HEK293 (cell line): Measurements from ENCODE around the gene PRMT7.

Source experiments
- CTCF ChIA-PET: fragments of 350-600 bp; formaldehyde crosslinking; extraction: SDS; loops from one replicate; lab custom pipeline; 2021; ENCODE audit warnings: antibody characterized with exemption; lab: Yijun Ruan, JAX
- POLR2A ChIA-PET: fragments of 300-600 bp; formaldehyde crosslinking; extraction: SDS; loops from one replicate; lab custom pipeline; 2020; ENCODE audit warnings: antibody characterized with exemption, inconsistent platforms; lab: Yijun Ruan, JAX
- H3K27ac ChIP-seq: fragments of 200-500 bp; sonication (Bioruptor generic); 2 replicates; pipeline ENCODE4 v1.5.1; 2014; ENCODE audit warnings: low read depth, low read length, control low read depth, inconsistent platforms; ENCODE audit errors: extremely low read depth
- H3K36me3 ChIP-seq, 2 experiments: fragments of 200-500 bp in 1 of 2; sonication (Bioruptor generic) in 1 of 2; 1 replicate in 1 of 2; 2 replicates in 1 of 2; pipeline ENCODE4 v1.5.1; 2014 to 2017; ENCODE audit warnings: inconsistent platforms in 2 of 2, low read length in 2 of 2; ENCODE audit not compliant: control insufficient read depth in 2 of 2, insufficient read depth in 1 of 2
- H3K4me1 ChIP-seq: fragments of 200-500 bp; sonication (Bioruptor generic); 2 replicates; pipeline ENCODE4 v1.5.1; 2014; ENCODE audit warnings: mild to moderate bottlenecking, low read length, inconsistent platforms; ENCODE audit not compliant: control insufficient read depth, insufficient read depth
- H3K4me3 ChIP-seq: 2 replicates; pipeline ENCODE4 v1.5.1; 2011; ENCODE audit warnings: low read depth, mild to moderate bottlenecking, control low read depth, low read length, moderate library complexity
- H3K9me3 ChIP-seq: fragments of 200-500 bp; sonication (Bioruptor generic); 2 replicates; pipeline ENCODE4 v1.5.1; 2014; ENCODE audit warnings: low read depth, low read length, inconsistent platforms; ENCODE audit not compliant: control insufficient read depth, insufficient read depth
- BCL11B ChIP-seq: fragments of 450-650 bp; formaldehyde crosslinking; IDR thresholded peaks from 2 replicates; pipeline ENCODE4 v1.5.1; 2016; ENCODE audit warnings: low read depth, missing biosample characterization, missing genetic modification characterization
- GLI2 ChIP-seq: fragments of 450-650 bp; formaldehyde crosslinking; IDR thresholded peaks from 2 replicates; pipeline ENCODE4; 2017; ENCODE audit warnings: missing biosample characterization, missing genetic modification characterization, low read depth, borderline replicate concordance
- GLI4 ChIP-seq: fragments of 450-650 bp; formaldehyde crosslinking; IDR thresholded peaks from 2 replicates; pipeline ENCODE4 v1.5.1; 2016; ENCODE audit warnings: missing biosample characterization, missing genetic modification characterization
- GLIS2 ChIP-seq: fragments of 450-650 bp; formaldehyde crosslinking; IDR thresholded peaks from 2 replicates; pipeline ENCODE4 v1.5.1; 2016; ENCODE audit warnings: missing biosample characterization, missing genetic modification characterization
- HOXC10 ChIP-seq: sonication (generic); formaldehyde crosslinking; IDR thresholded peaks from 2 replicates; pipeline ENCODE4 v1.8.1; 2023; ENCODE audit warnings: mild to moderate bottlenecking, missing genetic modification reagents
- KLF9 ChIP-seq: fragments of 450-650 bp; formaldehyde crosslinking; IDR thresholded peaks from 2 replicates; pipeline ENCODE4 v1.5.1; 2016; ENCODE audit warnings: missing biosample characterization, missing genetic modification characterization, low read depth
- OVOL3 ChIP-seq: fragments of 450-650 bp; formaldehyde crosslinking; IDR thresholded peaks from 2 replicates; pipeline ENCODE4 v1.5.1; 2016; ENCODE audit warnings: missing biosample characterization, missing genetic modification characterization
- SALL2 ChIP-seq: fragments of 450-650 bp; formaldehyde crosslinking; IDR thresholded peaks from 2 replicates; pipeline ENCODE4 v1.5.0; 2017; ENCODE audit warnings: missing biosample characterization, mild to moderate bottlenecking, missing genetic modification characterization, borderline replicate concordance
- SP3 ChIP-seq: fragments of 450-650 bp; formaldehyde crosslinking; IDR thresholded peaks from 2 replicates; pipeline ENCODE4 v1.5.1; 2016; ENCODE audit warnings: missing biosample characterization, missing genetic modification characterization
- ZBTB1 ChIP-seq: fragments of 450-650 bp; formaldehyde crosslinking; IDR thresholded peaks from 2 replicates; pipeline ENCODE4 v1.5.1; 2016; ENCODE audit warnings: missing biosample characterization, missing genetic modification characterization
- ZBTB20 ChIP-seq: fragments of 450-650 bp; formaldehyde crosslinking; IDR thresholded peaks from 2 replicates; pipeline ENCODE4 v1.5.1; 2016; ENCODE audit warnings: missing biosample characterization, missing genetic modification characterization
- ZEB2 ChIP-seq: fragments of 450-650 bp; formaldehyde crosslinking; IDR thresholded peaks from 2 replicates; pipeline ENCODE4 v1.5.1; 2016; ENCODE audit warnings: missing biosample characterization, missing genetic modification characterization
- ZFP69B ChIP-seq: fragments of 450-650 bp; formaldehyde crosslinking; IDR thresholded peaks from 2 replicates; pipeline ENCODE4 v1.5.1; 2016; ENCODE audit warnings: missing biosample characterization, missing genetic modification characterization
- ZNF274 ChIP-seq, 2 experiments: fragments of 200-500 bp in 1 of 2; fragments of 450-650 bp in 1 of 2; sonication (Bioruptor generic) in 1 of 2; formaldehyde crosslinking in 1 of 2; IDR thresholded peaks; 2 replicates each; pipeline versions ENCODE4 v1.5.1 to v1.6.1; 2014 to 2016; ENCODE audit warnings: borderline replicate concordance in 1 of 2, inconsistent platforms in 1 of 2, low read length in 1 of 2, missing biosample characterization in 1 of 2, missing genetic modification characterization in 1 of 2
- ZNF404 ChIP-seq: fragments of 450-650 bp; formaldehyde crosslinking; IDR thresholded peaks from 2 replicates; pipeline ENCODE4 v1.5.1; 2017; ENCODE audit warnings: missing biosample characterization, missing genetic modification characterization
- ZNF423 ChIP-seq: fragments of 450-650 bp; formaldehyde crosslinking; IDR thresholded peaks from 2 replicates; pipeline ENCODE4 v1.5.1; 2016; ENCODE audit warnings: missing biosample characterization, missing genetic modification characterization
- ZNF544 ChIP-seq: fragments of 450-650 bp; formaldehyde crosslinking; IDR thresholded peaks from 2 replicates; pipeline ENCODE4 v1.5.0; 2017; ENCODE audit warnings: missing biosample characterization, missing genetic modification characterization
- ZNF555 ChIP-seq: fragments of 450-650 bp; formaldehyde crosslinking; conservative IDR thresholded peaks from 2 replicates; pipeline ENCODE4 v1.5.1; 2017; ENCODE audit warnings: missing biosample characterization, mild to moderate bottlenecking, missing genetic modification characterization, inconsistent platforms
- ZNF558 ChIP-seq: fragments of 450-650 bp; formaldehyde crosslinking; IDR thresholded peaks from 2 replicates; pipeline ENCODE4 v1.5.1; 2016; ENCODE audit warnings: missing biosample characterization, missing genetic modification characterization
- ZNF785 ChIP-seq: fragments of 450-650 bp; formaldehyde crosslinking; IDR thresholded peaks from 2 replicates; pipeline ENCODE4 v1.5.1; 2016; ENCODE audit warnings: missing biosample characterization, missing genetic modification characterization
- ZNF837 ChIP-seq: fragments of 450-650 bp; formaldehyde crosslinking; IDR thresholded peaks from 2 replicates; pipeline ENCODE4 v1.5.1; 2016; ENCODE audit warnings: missing biosample characterization, missing genetic modification characterization
- ZXDB ChIP-seq: fragments of 450-650 bp; formaldehyde crosslinking; IDR thresholded peaks from 2 replicates; pipeline ENCODE4 v1.5.1; 2016; ENCODE audit warnings: missing biosample characterization, missing genetic modification characterization
- TF ChIP-seq, protein P1 (sequence below): fragments of 450-650 bp; formaldehyde crosslinking; conservative IDR thresholded peaks from 2 replicates; pipeline ENCODE4 v1.5.1; 2016; ENCODE audit warnings: low read depth, missing biosample characterization, missing genetic modification characterization
- TF ChIP-seq, protein P2 (sequence below): fragments of 450-650 bp; formaldehyde crosslinking; IDR thresholded peaks from 2 replicates; pipeline ENCODE4 v1.5.1; 2016; ENCODE audit warnings: missing biosample characterization, missing genetic modification characterization, low read depth
- TF ChIP-seq, protein P3 (sequence below): fragments of 450-650 bp; formaldehyde crosslinking; IDR thresholded peaks from 2 replicates; pipeline ENCODE4 v1.5.1; 2016; ENCODE audit warnings: missing biosample characterization, missing genetic modification characterization

The PRMT7 gene

DNA sequence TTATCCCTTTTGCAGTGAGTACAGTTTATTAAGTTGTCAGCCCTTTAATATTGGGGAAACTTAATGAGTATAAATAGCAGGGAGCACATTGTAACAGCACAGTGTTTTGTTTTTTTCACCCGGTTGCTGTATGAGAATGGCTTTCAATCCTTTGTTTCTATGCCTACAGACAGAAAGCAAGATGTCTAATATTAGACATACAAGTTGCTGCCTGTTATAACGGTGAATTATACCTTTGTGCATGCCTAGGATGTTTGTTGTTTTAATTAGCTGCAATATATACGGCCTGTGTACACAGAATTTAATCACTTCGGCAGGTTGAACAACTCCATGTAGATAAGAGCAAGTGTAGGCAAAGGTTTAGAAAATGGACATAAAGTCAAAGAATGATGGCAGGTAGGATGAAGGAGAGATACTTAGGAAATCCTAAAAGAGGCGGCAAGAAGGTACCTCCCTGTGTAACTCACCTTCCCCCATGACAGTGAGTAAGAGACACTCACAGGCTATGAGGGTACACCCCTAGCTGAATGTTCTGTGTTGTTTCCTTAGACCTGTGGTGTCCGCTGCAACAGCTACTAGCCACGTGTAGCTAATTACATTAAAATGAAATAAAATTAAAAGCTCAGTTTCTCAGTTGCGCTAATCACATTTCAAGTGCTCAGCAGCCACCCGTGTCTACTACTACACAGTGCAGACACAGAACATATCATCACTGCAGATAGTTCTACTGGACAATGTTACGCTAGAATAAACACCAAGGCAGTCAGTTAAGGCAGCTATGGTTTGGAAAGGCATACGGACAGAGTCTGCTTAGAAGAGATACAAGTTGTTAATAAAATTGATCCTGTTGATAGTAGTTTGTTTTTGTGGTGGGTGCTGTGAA is 11.0 kb upstream of the PRMT7 start:
- peaks cover 34 to 91% of the 10 kb centered on the region in 2 experiments for H3K36me3 ChIP-seq
- ChIA-PET CTCF (interaction anchor here (0.6 to 8.6 kb wide), 6 partner anchors 14 to 400 kb away, joined by 3 to 65 read pairs (median 6); partner anchors contain the start of gene SLC7A6), POLR2A (interaction anchor here (0.5 to 2.9 kb wide), 2 partner anchors 11 to 579 kb away, joined by 6 to 15 read pairs; partner anchors contain the start of genes PRMT7 and SLC7A6OS)
- no peak for TF ChIP-seq ZNF544
- no peak for TF ChIP-seq ZNF423 (tag by site-specific recombination)
- TF ChIP-seq ZNF555 (tag by site-specific recombination), result no peak
- TF ChIP-seq ZNF558 (tag by site-specific recombination), result no peak
- TF ChIP-seq ZEB2 (tag by site-specific recombination), result no peak
- TF ChIP-seq ZFP69B (tag by site-specific recombination), result no peak
- TF ChIP-seq ZNF785, result no peak
- H3K9me3 ChIP-seq, result no peaks in the 10 kb centered on the region
- H3K4me3 ChIP-seq, result no peak overlapping the region
- H3K27ac ChIP-seq, result no peak overlapping the region
- no peaks in the 10 kb centered on the region for H3K4me1 ChIP-seq

DNA sequence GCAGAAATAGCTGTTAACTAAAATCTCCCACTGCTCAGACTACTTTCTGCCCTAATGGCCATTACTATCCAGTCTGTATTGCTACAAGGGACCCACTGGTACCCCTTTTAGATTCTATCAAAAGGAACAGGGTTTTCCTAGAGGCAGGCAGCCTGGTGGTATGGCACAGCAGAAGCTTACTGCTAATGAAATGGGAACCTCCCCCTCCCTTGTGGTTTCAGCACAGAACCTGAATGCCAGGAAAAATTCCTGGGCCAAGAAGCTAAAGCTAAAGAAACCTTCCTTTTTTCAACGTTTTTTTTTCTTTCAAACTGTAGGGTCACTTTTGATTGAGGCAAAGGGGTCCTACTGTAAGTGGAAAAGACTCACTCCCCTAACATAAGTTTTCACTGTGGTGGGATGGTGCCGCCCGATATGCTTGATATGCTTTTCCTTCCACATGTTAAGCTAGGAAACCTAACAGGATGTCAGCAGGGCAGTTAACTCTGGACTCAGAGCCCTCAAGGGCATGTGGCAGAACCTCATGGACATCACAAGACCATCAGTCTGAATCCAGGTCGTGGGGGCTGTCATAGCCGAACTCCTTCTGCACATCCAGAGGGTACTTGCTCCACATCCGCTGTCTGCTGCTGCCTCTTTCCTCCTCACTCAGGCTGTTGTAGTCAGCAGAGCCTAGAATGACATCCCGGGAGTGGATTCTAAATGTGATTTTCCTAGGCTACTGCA is 9.9 kb upstream of the PRMT7 start:
- TF ChIP-seq ZBTB1 (tag by site-specific recombination) (no peak), SALL2 (no peak), KLF9 (tag by site-specific recombination) (no peak), GLIS2 (tag by site-specific recombination) (no peak), OVOL3 (no peak), ZNF274 (IDR thresholded peaks at IDR 0.05; ENCODE audit: low read length) (no peak), ZNF274 (tag by site-specific recombination; IDR thresholded peaks at IDR 0.05; ENCODE audit: borderline replicate concordance) (no peak), ZBTB20 (tag by site-specific recombination) (no peak), HOXC10 (CRISPR knock-in tag) (no peak), SP3 (tag by site-specific recombination) (no peak), ZXDB (tag by site-specific recombination) (no peak), ZNF404 (tag by site-specific recombination) (no peak), ZNF837 (tag by site-specific recombination) (no peak), GLI2 (tag by site-specific recombination) (no peak), GLI4 (no peak), BCL11B (no peak)
- TF ChIP-seq, protein P1, sequence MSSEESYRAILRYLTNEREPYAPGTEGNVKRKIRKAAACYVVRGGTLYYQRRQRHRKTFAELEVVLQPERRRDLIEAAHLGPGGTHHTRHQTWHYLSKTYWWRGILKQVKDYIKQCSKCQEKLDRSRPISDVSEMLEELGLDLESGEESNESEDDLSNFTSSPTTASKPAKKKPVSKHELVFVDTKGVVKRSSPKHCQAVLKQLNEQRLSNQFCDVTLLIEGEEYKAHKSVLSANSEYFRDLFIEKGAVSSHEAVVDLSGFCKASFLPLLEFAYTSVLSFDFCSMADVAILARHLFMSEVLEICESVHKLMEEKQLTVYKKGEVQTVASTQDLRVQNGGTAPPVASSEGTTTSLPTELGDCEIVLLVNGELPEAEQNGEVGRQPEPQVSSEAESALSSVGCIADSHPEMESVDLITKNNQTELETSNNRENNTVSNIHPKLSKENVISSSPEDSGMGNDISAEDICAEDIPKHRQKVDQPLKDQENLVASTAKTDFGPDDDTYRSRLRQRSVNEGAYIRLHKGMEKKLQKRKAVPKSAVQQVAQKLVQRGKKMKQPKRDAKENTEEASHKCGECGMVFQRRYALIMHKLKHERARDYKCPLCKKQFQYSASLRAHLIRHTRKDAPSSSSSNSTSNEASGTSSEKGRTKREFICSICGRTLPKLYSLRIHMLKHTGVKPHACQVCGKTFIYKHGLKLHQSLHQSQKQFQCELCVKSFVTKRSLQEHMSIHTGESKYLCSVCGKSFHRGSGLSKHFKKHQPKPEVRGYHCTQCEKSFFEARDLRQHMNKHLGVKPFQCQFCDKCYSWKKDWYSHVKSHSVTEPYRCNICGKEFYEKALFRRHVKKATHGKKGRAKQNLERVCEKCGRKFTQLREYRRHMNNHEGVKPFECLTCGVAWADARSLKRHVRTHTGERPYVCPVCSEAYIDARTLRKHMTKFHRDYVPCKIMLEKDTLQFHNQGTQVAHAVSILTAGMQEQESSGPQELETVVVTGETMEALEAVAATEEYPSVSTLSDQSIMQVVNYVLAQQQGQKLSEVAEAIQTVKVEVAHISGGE (tag by site-specific recombination), result no peak
- TF ChIP-seq, protein P2, sequence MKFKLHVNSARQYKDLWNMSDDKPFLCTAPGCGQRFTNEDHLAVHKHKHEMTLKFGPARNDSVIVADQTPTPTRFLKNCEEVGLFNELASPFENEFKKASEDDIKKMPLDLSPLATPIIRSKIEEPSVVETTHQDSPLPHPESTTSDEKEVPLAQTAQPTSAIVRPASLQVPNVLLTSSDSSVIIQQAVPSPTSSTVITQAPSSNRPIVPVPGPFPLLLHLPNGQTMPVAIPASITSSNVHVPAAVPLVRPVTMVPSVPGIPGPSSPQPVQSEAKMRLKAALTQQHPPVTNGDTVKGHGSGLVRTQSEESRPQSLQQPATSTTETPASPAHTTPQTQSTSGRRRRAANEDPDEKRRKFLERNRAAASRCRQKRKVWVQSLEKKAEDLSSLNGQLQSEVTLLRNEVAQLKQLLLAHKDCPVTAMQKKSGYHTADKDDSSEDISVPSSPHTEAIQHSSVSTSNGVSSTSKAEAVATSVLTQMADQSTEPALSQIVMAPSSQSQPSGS (tag by site-specific recombination), result no peak
- TF ChIP-seq, protein P3, sequence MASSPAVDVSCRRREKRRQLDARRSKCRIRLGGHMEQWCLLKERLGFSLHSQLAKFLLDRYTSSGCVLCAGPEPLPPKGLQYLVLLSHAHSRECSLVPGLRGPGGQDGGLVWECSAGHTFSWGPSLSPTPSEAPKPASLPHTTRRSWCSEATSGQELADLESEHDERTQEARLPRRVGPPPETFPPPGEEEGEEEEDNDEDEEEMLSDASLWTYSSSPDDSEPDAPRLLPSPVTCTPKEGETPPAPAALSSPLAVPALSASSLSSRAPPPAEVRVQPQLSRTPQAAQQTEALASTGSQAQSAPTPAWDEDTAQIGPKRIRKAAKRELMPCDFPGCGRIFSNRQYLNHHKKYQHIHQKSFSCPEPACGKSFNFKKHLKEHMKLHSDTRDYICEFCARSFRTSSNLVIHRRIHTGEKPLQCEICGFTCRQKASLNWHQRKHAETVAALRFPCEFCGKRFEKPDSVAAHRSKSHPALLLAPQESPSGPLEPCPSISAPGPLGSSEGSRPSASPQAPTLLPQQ (tag by site-specific recombination), result no peak
- TF ChIP-seq, all 188 proteins: peak for 0
- no peak overlapping the region for H3K27ac ChIP-seq
- H3K36me3 ChIP-seq, result peaks cover 28 to 95% of the 10 kb centered on the region in 2 experiments
- ChIA-PET CTCF (interaction anchor here (0.6 to 8.6 kb wide), 5 partner anchors 17 to 402 kb away, joined by 3 to 65 read pairs (median 6); partner anchors contain the start of gene SLC7A6), POLR2A (interaction anchor here (0.6 to 2.9 kb wide), 2 partner anchors 10 to 216 kb away, joined by 3 to 15 read pairs; partner anchors contain the start of genes PRMT7 and SLC7A6OS)
- no peaks in the 10 kb centered on the region for H3K9me3 ChIP-seq
- no peak overlapping the region for H3K4me3 ChIP-seq
- no peaks in the 10 kb centered on the region for H3K4me1 ChIP-seq
